Immature natural killer cell (primary cell): ENCODE results near the gene IREB2. TPM values are rescaled to one million over a fixed set of nuclear protein-coding genes. Genes with fewer than 3 reads are reported as not detected.

Source experiments
- DNase-seq, 3 donors: peaks; one replicate each; pipeline ENCODE4 v3.0.0; 2022; ENCODE audit warnings: mixed read lengths in 1 of 3
- H3K27ac Mint-ChIP-seq, 6 donors: one replicate each; pipeline ENCODE4 v1.8.0; 2020; ENCODE audit warnings: mixed read lengths in 6 of 6, mild to moderate bottlenecking in 5 of 6, inconsistent platforms in 4 of 6, moderate library complexity in 3 of 6
- H3K27me3 Mint-ChIP-seq, 3 donors: one replicate each; pipeline ENCODE4 v1.8.0; 2020 to 2021; ENCODE audit warnings: low read depth in 3 of 3, mild to moderate bottlenecking in 3 of 3, mixed read lengths in 3 of 3, moderate library complexity in 3 of 3, inconsistent platforms in 1 of 3
- H3K36me3 Mint-ChIP-seq, 3 donors: one replicate each; pipeline ENCODE4 v1.8.0; 2020; ENCODE audit warnings: mixed read lengths in 3 of 3, inconsistent platforms in 2 of 3, mild to moderate bottlenecking in 2 of 3
- H3K4me1 Mint-ChIP-seq, 2 donors: one replicate each; pipeline ENCODE4 v1.8.0; 2020; ENCODE audit warnings: inconsistent platforms in 2 of 2, mild to moderate bottlenecking in 2 of 2, mixed read lengths in 2 of 2, moderate library complexity in 1 of 2
- H3K4me3 Mint-ChIP-seq, 5 donors: one replicate each; pipeline ENCODE4 v1.8.0; 2020; ENCODE audit warnings: mild to moderate bottlenecking in 5 of 5, mixed read lengths in 5 of 5, inconsistent platforms in 3 of 5, moderate library complexity in 3 of 5
- H3K9me3 Mint-ChIP-seq, 6 donors: one replicate each; pipeline ENCODE4 v1.8.0; 2020; ENCODE audit warnings: mild to moderate bottlenecking in 6 of 6, mixed read lengths in 6 of 6, inconsistent platforms in 4 of 6, moderate library complexity in 3 of 6
- polyA plus RNA-seq, 3 donors: library from polyadenylated mRNA; unstranded; fragments of 300-500 nt; fragmentation: Illumina TruSeq; gene quantifications; one replicate each; pipeline ENCODE4 v1.2.3, GENCODE V29; 2021

The IREB2 gene
- polyA plus RNA-seq, 3 donors from 2014 or later: 10.5 to 30.5 (median 13.8) TPM

DNA sequence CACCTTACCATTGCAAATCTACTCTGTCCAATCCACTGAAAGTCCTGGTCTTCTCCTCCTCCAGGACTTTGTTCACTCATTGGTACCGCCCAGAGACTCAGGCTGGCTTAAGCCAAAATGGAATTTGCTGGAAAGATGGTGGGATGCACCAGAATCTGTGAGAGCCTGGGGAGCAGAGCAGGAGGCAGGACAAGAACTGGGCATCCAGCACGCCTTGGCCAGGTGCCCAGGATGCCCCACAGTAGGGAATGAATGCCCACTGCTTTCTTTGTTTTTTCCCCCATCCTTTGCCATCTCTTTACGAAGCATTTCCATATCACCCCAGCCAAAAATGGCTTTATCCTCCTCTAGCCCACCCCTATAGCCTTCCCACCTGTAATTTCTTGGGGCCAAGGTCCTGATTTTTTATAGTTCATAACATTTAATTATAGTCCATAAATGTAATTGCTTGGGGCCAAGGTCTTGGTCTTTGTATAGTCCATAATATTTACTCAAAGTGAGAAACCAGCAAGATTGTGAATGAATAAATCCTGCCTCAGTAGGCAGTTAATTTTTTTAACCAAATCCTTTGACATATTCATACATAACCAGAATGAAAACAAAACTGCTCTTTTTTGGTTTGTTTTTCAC lies 23.3 kb upstream of the IREB2 start:
- no peak for DNase-seq
- Mint-ChIP-seq H3K27ac (no peak overlapping the region), H3K36me3 (no peaks in the 10 kb centered on the region), H3K9me3 (no peaks in the 10 kb centered on the region), H3K27me3 (peaks cover 2 to 5% (median 3%) of the 10 kb centered on the region in 3 donors), H3K4me1 (no peaks in the 10 kb centered on the region), H3K4me3 (no peak overlapping the region)

DNA sequence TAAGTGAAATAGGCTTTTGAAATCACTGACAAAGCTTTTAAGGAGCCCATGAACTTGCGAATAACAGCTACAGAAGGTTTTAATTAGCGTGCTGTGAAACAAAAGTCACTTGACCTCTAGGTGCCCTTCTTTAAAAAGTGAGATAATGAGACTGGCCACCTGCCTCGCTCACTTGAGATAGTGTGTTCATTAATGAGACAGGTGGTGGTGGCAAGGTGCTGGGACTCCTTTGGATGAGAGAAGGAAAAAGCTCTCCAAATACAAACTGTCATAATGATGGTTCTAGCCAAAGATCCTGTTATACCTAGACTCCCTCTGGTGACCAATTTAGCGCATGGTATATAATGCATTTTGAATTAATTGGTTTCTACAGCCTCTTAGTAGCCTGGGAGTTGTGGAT lies 22.7 kb upstream of the IREB2 start:
- Mint-ChIP-seq H3K4me1 (no peaks in the 10 kb centered on the region), H3K27ac (no peak overlapping the region), H3K4me3 (no peak overlapping the region), H3K36me3 (no peaks in the 10 kb centered on the region), H3K27me3 (peaks cover 2 to 5% (median 4%) of the 10 kb centered on the region in 3 donors), H3K9me3 (no peaks in the 10 kb centered on the region)
- no peak for DNase-seq

DNA sequence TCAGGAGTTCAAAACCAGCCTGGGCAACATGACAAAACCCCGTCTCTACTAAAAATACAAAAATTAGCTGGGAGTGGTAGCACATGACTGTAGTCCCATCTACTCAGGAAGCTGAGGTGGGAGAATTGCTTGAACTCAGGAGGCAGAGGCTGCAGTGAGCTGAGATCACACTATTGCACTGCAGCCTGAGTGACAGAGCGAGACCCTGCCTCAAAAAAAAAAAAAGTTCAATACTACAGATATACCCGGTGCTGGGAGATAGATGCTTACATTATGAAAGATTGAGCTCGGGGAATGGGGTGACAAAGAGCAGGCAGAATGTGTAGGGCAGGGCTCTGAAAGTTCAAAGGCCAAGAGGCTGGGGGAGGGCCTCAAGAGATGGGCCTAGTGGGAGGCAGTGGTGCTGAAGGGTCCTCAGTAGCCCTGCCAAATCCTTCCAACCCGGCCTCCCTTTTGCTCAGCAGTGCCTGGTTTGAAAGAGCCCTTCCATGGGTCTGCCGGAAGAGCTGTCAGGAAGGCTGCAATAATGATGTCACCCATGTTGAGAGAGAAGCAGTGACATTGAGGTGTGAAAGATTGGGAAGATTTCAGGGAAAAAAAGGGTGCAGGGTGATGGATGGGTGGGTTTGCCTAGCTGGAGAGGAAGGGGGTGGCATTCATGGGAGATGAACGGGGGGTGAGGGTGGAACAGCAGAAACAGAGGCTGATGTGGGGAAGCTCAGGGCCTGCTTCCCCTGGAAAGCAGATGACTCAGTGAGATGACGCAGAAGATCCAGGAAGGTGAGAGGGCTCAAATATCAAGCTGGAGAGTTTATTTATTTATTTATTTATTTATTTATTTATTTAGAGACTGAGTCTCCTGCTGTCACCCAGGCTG lies 20.0 kb upstream of the IREB2 start:
- no peak overlapping the region for H3K4me3 Mint-ChIP-seq

DNA sequence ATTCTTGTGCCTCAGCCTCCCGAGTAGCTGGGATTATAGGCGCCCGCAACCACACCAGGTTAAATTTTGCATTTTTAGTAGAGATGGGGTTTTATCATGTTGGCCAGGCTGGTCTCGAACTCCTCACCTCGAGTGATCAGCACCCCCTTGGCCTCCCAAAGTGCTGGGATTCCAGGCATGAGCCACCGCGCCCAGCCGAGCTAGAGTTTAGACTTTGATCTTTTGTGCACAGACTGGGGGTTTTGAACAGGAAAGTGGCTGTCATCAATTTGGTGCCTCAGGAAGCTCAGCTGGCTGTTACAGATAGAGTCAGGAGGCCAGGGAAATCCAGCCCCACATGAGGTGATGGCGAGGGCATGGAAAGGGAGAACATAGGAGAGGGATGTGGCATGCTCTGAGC lies 19.3 kb upstream of the IREB2 start:
- no peak overlapping the region for H3K27ac Mint-ChIP-seq
- peaks cover 2 to 10% (median 3%) of the 10 kb centered on the region in 3 donors for H3K27me3 Mint-ChIP-seq
- peaks cover 0 to 6% of the 10 kb centered on the region in 2 donors for H3K4me1 Mint-ChIP-seq
- no peaks in the 10 kb centered on the region for H3K9me3 Mint-ChIP-seq
- H3K36me3 Mint-ChIP-seq: no peaks in the 10 kb centered on the region
- no peak for DNase-seq
- no peak overlapping the region for H3K4me3 Mint-ChIP-seq

More for the DNA sequence above, 20.0 kb upstream of the IREB2 start:
- no peak for DNase-seq
- no peaks in the 10 kb centered on the region for H3K36me3 Mint-ChIP-seq
- H3K27me3 Mint-ChIP-seq: peaks cover 2 to 7% (median 3%) of the 10 kb centered on the region in 3 donors
- H3K4me1 Mint-ChIP-seq: peaks cover 0 to 5% of the 10 kb centered on the region in 2 donors
- H3K27ac Mint-ChIP-seq: no peak overlapping the region
- H3K9me3 Mint-ChIP-seq: no peaks in the 10 kb centered on the region

DNA sequence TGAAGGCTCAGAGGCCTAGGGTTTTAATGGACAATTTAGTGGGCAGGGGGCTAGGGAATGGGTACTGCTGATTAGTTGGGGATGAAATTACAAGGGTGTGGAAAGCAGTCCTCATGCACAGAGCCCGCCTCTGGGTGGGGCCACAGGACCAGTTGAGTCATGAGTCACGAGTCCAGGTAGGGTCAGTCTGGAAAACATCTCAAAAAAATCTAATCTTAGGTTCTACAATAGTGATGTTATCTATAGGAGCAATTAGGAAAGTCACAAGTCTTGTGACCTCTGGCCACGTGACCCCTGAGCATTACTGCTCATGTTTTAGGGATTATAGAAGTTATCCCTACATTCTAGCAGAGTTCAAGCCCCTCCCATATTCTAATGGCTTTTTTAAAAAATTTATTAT lies 18.6 kb upstream of the IREB2 start:
- peaks cover 0 to 16% (median 4%) of the 10 kb centered on the region in 3 donors for H3K27me3 Mint-ChIP-seq
- no peak overlapping the region for H3K4me3 Mint-ChIP-seq
- no peak overlapping the region for H3K27ac Mint-ChIP-seq
- peaks cover 0 to 6% of the 10 kb centered on the region in 2 donors for H3K4me1 Mint-ChIP-seq
- H3K9me3 Mint-ChIP-seq: no peaks in the 10 kb centered on the region
- DNase-seq: no peak
- no peaks in the 10 kb centered on the region for H3K36me3 Mint-ChIP-seq

DNA sequence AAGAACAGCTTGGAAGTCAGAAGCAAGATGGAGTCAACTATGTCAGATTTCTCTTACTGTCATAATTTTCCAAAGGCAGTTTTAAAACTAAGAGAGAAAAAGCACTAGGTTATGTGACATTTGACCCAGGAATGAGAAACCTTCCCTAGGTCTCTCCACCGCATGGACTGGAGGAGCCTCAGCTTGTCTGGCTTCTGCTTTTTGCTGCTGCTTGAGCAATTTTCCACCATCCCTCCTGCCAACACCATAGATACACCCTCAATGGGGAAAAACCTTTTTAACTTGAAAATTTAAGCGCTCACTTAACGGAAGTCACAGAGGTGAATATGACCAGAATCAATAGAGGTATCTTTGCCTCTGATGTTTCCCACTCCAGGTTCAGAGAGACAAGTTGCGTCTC lies 17.8 kb upstream of the IREB2 start:
- Mint-ChIP-seq H3K4me3 (no peak overlapping the region), H3K27me3 (peaks cover 3 to 16% (median 4%) of the 10 kb centered on the region in 3 donors), H3K4me1 (peaks cover 0 to 6% of the 10 kb centered on the region in 2 donors), H3K9me3 (no peaks in the 10 kb centered on the region), H3K36me3 (no peaks in the 10 kb centered on the region), H3K27ac (no peak overlapping the region)
- no peak for DNase-seq

DNA sequence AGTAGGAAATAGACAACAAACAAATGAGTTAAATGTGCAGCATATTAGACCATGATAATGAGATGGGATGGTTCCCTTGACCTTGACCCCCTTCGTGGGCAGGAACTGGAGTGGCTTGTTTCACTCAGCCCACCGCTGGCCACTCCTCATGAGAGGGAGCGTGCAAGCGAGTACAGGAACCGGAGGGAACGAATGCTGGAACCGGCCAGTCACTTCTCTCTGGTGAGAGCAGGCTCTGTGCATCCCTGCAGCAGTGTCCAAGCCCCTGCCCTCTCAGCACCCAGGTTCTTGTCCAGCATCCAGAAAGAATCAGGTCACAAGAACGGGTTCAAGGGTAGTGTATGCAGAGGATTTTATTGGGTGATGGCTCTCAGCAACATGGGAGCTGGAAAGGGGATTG lies 17.2 kb upstream of the IREB2 start:
- no peak for DNase-seq
- Mint-ChIP-seq H3K36me3 (no peaks in the 10 kb centered on the region), H3K4me1 (peaks cover 0 to 6% of the 10 kb centered on the region in 2 donors), H3K27ac (no peak overlapping the region), H3K27me3 (peaks cover 3 to 16% (median 4%) of the 10 kb centered on the region in 3 donors), H3K4me3 (no peak overlapping the region), H3K9me3 (no peaks in the 10 kb centered on the region)

DNA sequence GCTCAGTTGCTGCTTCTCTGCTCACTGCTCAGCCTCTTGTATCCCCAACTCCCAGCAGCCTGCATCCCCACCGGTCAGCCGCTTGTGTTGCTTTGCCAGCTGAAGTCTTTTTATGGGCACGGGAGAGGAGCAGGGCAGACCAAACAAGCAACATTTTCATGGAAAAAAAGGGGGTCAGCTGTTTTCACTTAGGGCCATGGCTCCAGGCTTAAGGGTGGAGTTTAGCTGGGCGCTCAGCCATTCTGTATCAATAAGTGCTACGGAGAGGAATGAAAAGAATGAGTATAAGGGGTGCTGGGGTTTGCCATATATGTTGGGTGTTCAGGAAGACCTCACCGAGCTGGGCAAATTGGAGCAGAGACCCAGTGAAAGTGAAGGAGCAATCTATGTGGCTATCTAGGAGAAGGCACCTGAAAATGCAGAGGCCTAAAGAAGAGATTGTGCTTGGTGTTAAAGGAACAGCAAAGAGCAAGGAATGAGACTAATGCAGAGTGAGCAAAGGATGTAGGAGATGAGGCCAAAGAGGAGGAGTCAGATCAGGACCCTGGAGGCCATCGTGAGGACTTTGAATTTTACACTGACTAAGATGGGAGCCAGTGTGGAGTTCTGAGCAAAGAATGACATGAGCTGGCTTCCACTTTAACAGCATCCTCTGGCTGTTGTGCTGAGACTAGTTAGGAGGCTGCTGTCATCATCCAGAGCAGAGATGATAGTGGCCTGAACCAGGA lies 16.6 kb upstream of the IREB2 start:
- peaks cover 4 to 16% (median 5%) of the 10 kb centered on the region in 3 donors for H3K27me3 Mint-ChIP-seq
- H3K27ac Mint-ChIP-seq: peak overlapping the region in 1 of 6 donors; percentile 81
- H3K9me3 Mint-ChIP-seq: no peaks in the 10 kb centered on the region

DNA sequence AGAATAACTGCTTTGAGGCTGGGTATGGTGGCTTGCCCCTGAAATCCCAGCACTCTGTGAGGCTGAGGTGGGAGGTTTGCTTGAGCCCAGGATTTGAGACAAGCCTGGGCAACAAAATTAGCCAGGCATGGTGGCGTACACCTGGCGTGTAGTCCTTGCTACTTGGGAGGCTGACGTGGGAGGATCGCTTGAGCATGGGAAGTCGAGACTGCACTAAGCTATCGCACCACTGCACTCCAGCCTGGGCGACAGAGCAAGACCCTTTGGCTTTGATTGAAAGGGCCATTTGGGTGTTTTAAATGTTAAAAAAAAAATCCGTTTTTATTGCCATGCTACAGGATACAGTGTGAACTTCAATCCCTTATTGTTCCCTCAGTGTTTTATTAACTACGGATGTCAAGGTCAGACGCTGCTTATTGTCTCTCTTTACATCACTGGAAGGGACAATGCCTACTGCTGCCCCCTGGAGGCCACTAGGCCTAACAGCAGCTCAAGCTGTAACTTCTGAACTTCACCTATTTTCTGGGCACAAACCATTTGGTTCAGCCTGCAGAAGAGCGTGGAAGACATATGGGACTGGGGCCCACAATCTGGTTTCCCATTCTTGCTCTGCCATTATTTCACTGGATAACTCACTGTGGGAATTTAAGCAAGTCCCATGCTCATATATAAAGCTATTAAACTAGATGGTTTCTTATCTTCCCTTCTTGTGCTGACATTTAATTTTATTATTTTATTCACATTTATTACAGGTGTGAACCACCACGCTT lies 15.3 kb upstream of the IREB2 start:
- Mint-ChIP-seq H3K4me3 (no peak overlapping the region), H3K9me3 (no peaks in the 10 kb centered on the region), H3K4me1 (peaks cover 0 to 6% of the 10 kb centered on the region in 2 donors), H3K36me3 (no peaks in the 10 kb centered on the region), H3K27ac (no peak overlapping the region), H3K27me3 (peaks cover 4 to 16% (median 5%) of the 10 kb centered on the region in 3 donors)
- DNase-seq: peak; percentile 46 to 60 (median 49)

More for the DNA sequence above, 16.6 kb upstream of the IREB2 start:
- Mint-ChIP-seq H3K36me3 (no peaks in the 10 kb centered on the region), H3K4me3 (no peak overlapping the region), H3K4me1 (peaks cover 0 to 6% of the 10 kb centered on the region in 2 donors)
- no peak for DNase-seq

DNA sequence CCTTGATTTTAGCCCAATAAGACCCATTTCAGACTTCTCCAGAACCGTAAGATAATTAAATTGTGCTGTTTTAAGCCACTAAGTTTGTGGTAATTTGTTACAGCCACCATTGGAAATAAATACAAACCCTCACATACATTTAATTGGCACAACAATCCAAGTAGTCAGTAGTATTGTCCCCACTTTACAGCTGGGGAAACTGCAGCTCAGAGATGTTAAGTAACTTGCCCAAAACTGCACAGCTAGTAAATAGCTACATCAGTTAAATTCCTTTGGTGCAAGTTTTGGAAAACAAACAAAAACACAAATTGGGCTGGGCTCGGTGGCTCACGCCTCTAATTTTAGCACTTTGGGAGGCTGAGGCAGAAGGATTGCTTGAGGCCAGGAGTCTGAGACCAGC lies 13.3 kb upstream of the IREB2 start:
- DNase-seq: no peak
- Mint-ChIP-seq H3K27me3 (peaks cover 4 to 19% (median 5%) of the 10 kb centered on the region in 3 donors), H3K36me3 (no peaks in the 10 kb centered on the region), H3K9me3 (no peaks in the 10 kb centered on the region), H3K4me3 (no peak overlapping the region), H3K4me1 (peaks cover 0 to 6% of the 10 kb centered on the region in 2 donors), H3K27ac (no peak overlapping the region)

DNA sequence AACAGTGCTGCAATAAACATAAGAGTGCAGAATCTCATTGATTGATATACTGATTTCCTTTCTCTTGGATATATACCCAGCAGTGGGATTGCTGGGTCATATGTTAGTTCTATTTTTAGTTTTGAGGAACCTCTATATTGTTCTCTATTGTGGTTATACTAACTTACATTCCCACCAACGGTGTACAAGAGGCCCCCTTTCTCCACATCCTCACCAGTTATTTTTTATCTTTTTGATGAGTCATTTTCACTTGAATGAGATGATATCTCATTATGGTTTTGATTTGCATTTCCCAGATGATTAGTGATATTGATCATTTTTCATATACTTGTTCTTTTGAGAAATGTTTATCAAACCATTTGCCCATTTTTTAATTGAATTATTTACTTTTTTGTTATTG lies 12.4 kb upstream of the IREB2 start:
- H3K4me3 Mint-ChIP-seq: no peak overlapping the region

DNA sequence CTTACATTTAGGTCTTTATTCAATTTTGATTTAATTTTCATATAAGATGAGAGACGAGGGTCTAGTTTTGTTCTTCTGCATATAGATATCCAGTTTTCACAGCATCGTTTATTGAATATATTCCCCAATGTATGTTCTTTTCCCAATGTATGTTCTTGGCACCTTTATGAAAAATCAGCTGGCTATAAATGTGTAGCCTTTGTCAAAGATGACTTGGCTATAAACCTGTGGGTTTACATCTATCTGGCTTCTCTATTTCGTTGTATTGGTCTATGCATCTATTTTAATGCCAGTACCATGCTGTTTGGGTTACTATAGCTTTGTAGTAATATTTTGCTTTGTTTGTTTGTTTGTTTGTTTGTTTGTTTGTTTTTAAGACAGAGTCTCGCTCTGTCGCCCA lies 11.7 kb upstream of the IREB2 start:
- Mint-ChIP-seq H3K36me3 (no peaks in the 10 kb centered on the region), H3K9me3 (no peaks in the 10 kb centered on the region), H3K4me3 (no peak overlapping the region)

More for the DNA sequence above, 12.4 kb upstream of the IREB2 start:
- H3K27ac Mint-ChIP-seq: no peak overlapping the region
- H3K27me3 Mint-ChIP-seq: peaks cover 4 to 21% (median 7%) of the 10 kb centered on the region in 3 donors
- no peaks in the 10 kb centered on the region for H3K9me3 Mint-ChIP-seq
- H3K36me3 Mint-ChIP-seq: no peaks in the 10 kb centered on the region
- H3K4me1 Mint-ChIP-seq: peaks cover 0 to 6% of the 10 kb centered on the region in 2 donors
- DNase-seq: no peak

DNA sequence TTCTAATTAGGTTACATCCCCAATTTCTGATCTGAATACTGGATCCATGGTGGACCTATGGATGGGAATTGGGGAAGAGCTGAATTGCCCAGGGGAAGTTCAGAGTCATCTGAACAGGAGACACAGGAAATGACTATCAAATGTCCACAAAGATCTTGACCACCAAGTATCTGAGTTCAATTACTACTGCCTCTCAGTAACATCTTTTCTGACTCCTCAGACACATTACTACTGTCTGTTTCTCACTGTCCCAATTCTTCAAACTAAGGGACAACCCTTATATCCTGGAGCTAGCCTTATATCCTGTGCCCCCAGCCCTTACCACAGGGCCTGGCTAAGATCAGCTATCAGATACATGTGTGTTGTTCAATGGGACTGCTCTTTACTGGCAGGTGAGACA lies 10.1 kb upstream of the IREB2 start:
- Mint-ChIP-seq H3K9me3 (no peaks in the 10 kb centered on the region), H3K4me3 (no peak overlapping the region), H3K27ac (no peak overlapping the region), H3K4me1 (peaks cover 0 to under 1% of the 10 kb centered on the region in 2 donors), H3K27me3 (peaks cover 9 to 21% (median 12%) of the 10 kb centered on the region in 3 donors), H3K36me3 (no peaks in the 10 kb centered on the region)
- DNase-seq: no peak

More for the DNA sequence above, 11.7 kb upstream of the IREB2 start:
- peaks cover 4 to 23% (median 7%) of the 10 kb centered on the region in 3 donors for H3K27me3 Mint-ChIP-seq
- no peak overlapping the region for H3K27ac Mint-ChIP-seq
- no peak for DNase-seq
- peaks cover 0 to 6% of the 10 kb centered on the region in 2 donors for H3K4me1 Mint-ChIP-seq
